ENCODE measurements around the gene PCK1. TPM values are rescaled to one million over a fixed set of nuclear protein-coding genes. Genes with fewer than 3 reads are reported as not detected.

The PCK1 gene
- total and polyA plus RNA-seq, 2 donors from 2014 or later = 29.7 to 551 TPM

- H3K4me3 ChIP-seq (ENCODE audit: low read length in 3 of 3) = no peak overlapping the region
- H3K9ac ChIP-seq (ENCODE audit: low read length in 3 of 3) = no peak overlapping the region
- no peaks in the 10 kb centered on the region for H3K4me1 ChIP-seq (ENCODE audit: control insufficient read depth in 2 of 3, insufficient read depth in 2 of 3, low read depth in 1 of 3, low read length in 3 of 3)
- peak in 1 of 5 donors; percentile 71 for DNase-seq
- no peak for FAIRE-seq
- TF ChIP-seq CTCF (IDR thresholded peaks at IDR 0.05; ENCODE audit: borderline replicate concordance, extremely low read depth, insufficient read depth) = no peak
- no peaks in the 10 kb centered on the region for H3K9me3 ChIP-seq (ENCODE audit: control insufficient read depth in 2 of 3, insufficient read depth in 1 of 3, low read length in 3 of 3)
- no peaks in the 10 kb centered on the region for H3K36me3 ChIP-seq (ENCODE audit: control insufficient read depth in 2 of 3, insufficient read depth in 3 of 3, low read length in 3 of 3)
- H3K27ac ChIP-seq (ENCODE audit: low read depth in 2 of 2, low read length in 2 of 2) = no peak overlapping the region
- intact Hi-C loops (cut with DNase I) = no loop called here
- no peaks in the 10 kb centered on the region for H3K27me3 ChIP-seq (ENCODE audit: control insufficient read depth, insufficient read depth, low read length)
These were observed 55.4 kb downstream of the PCK1 start for GRCh38 chr20:57616143-57616951.

- no peak overlapping the region for H3K4me3 ChIP-seq (ENCODE audit: low read length in 3 of 3)
- no peak overlapping the region for H3K27ac ChIP-seq (ENCODE audit: low read depth in 2 of 2, low read length in 2 of 2)
- TF ChIP-seq CTCF (IDR thresholded peaks at IDR 0.05; ENCODE audit: borderline replicate concordance, extremely low read depth, insufficient read depth) = no peak
- intact Hi-C loops (cut with DNase I) = no loop called here
- DNase-seq = peak in 1 of 5 donors; percentile 57
- H3K9me3 ChIP-seq (ENCODE audit: control insufficient read depth in 2 of 3, insufficient read depth in 1 of 3, low read length in 3 of 3) = no peaks in the 10 kb centered on the region
- H3K9ac ChIP-seq (ENCODE audit: low read length in 3 of 3) = no peak overlapping the region
- no peaks in the 10 kb centered on the region for H3K36me3 ChIP-seq (ENCODE audit: control insufficient read depth in 2 of 3, insufficient read depth in 3 of 3, low read length in 3 of 3)
- no peak for FAIRE-seq
- H3K4me1 ChIP-seq (ENCODE audit: control insufficient read depth in 2 of 3, insufficient read depth in 2 of 3, low read depth in 1 of 3, low read length in 3 of 3) = no peaks in the 10 kb centered on the region
- no peaks in the 10 kb centered on the region for H3K27me3 ChIP-seq (ENCODE audit: control insufficient read depth, insufficient read depth, low read length)
These were observed 56.3 kb downstream of the PCK1 start for GRCh38 chr20:57617079-57617795.

Other genes with a start within 250 kb of the PCK1 start
- gene SPO11, start 231.3 kb upstream of the PCK1 start, total RNA-seq = not detected
- gene SPO11, start 231.3 kb upstream of the PCK1 start, polyA plus RNA-seq (ENCODE audit: insufficient read depth, low read depth, low replicate concordance) = not detected
- gene RAE1, start 209.9 kb upstream of the PCK1 start, total RNA-seq = 19.5 TPM
- 26.3 TPM for gene RAE1, start 209.9 kb upstream of the PCK1 start, polyA plus RNA-seq (ENCODE audit: insufficient read depth, low read depth, low replicate concordance)
- 16.8 TPM for gene RBM38, start 169.7 kb upstream of the PCK1 start, total RNA-seq
- gene RBM38, start 169.7 kb upstream of the PCK1 start, polyA plus RNA-seq (ENCODE audit: insufficient read depth, low read depth, low replicate concordance) = 18.0 TPM
- gene CTCFL, start 36.0 kb upstream of the PCK1 start, total RNA-seq = not detected
- gene CTCFL, start 36.0 kb upstream of the PCK1 start, polyA plus RNA-seq (ENCODE audit: insufficient read depth, low read depth, low replicate concordance) = not detected
- 3.7 TPM for gene ZBP1, start 59.3 kb downstream of the PCK1 start, total RNA-seq
- not detected for gene ZBP1, start 59.3 kb downstream of the PCK1 start, polyA plus RNA-seq (ENCODE audit: insufficient read depth, low read depth, low replicate concordance)
- 30.4 TPM for gene PMEPA1, start 148.9 kb downstream of the PCK1 start, total RNA-seq
- gene PMEPA1, start 148.9 kb downstream of the PCK1 start, polyA plus RNA-seq (ENCODE audit: insufficient read depth, low read depth, low replicate concordance) = 12.9 TPM

All from kidney (tissue), 14 donors.